Cardiac muscle cell (in vitro differentiated cells and primary cell): ENCODE measurements around the gene GRK5. TPM values are rescaled to one million over a fixed set of nuclear protein-coding genes. Genes with fewer than 3 reads are reported as not detected.

Source experiments
- DNase-seq, 2 donors: peaks; one replicate each; pipeline versions ENCODE4 v3.0.0 to v3.0.0-alpha.2; 2010 to 2017; ENCODE audit warnings: low read depth in 1 of 2, low spot score in 1 of 2
- H3K27ac ChIP-seq: fragments of 200-600 bp; sonication (generic); 2 replicates; pipeline ENCODE4 v1.5.1; 2016
- H3K27me3 ChIP-seq: fragments of 200-600 bp; sonication (generic); 2 replicates; pipeline ENCODE4 v1.6.0; 2016; ENCODE audit warnings: control low read depth
- H3K36me3 ChIP-seq: fragments of 200-600 bp; sonication (generic); 2 replicates; pipeline ENCODE4 v1.5.1; 2016; ENCODE audit warnings: control low read depth
- H3K4me1 ChIP-seq: fragments of 200-600 bp; sonication (generic); 2 replicates; pipeline ENCODE4 v1.8.1; 2017; ENCODE audit warnings: low read depth, mild to moderate bottlenecking, mixed run types
- H3K4me3 ChIP-seq: fragments of 200-600 bp; sonication (generic); 2 replicates; pipeline ENCODE4 v1.5.1; 2016; ENCODE audit warnings: mild to moderate bottlenecking
- H3K9me3 ChIP-seq: fragments of 200-600 bp; sonication (generic); 2 replicates; pipeline ENCODE4 v1.5.1; 2017; ENCODE audit warnings: low read depth, mild to moderate bottlenecking, control low read depth
- polyA plus RNA-seq: library from polyadenylated mRNA; unstranded; fragments of >200 nt; fragmentation: Nextera tagmentation; extraction: Ambion mirVana; gene quantifications from 2 replicates; pipeline ENCODE4 v1.2.1, GENCODE V29; 2016
- total RNA-seq: library from RNA; depleted of rRNA; stranded (reverse); fragments of >200 nt; gene quantifications from 2 replicates; pipeline ENCODE4 v1.2.3, GENCODE V29; 2016
- TF ChIP-seq, protein P1 (sequence below): IDR thresholded peaks from 2 replicates; pipeline ENCODE4 v1.5.1; 2012; ENCODE audit warnings: low read depth, mild to moderate bottlenecking, low read length

GRK5 gene
- total and polyA plus RNA-seq, 2 experiments from 2014 or later: 3.5 to 18.3 TPM

DNA sequence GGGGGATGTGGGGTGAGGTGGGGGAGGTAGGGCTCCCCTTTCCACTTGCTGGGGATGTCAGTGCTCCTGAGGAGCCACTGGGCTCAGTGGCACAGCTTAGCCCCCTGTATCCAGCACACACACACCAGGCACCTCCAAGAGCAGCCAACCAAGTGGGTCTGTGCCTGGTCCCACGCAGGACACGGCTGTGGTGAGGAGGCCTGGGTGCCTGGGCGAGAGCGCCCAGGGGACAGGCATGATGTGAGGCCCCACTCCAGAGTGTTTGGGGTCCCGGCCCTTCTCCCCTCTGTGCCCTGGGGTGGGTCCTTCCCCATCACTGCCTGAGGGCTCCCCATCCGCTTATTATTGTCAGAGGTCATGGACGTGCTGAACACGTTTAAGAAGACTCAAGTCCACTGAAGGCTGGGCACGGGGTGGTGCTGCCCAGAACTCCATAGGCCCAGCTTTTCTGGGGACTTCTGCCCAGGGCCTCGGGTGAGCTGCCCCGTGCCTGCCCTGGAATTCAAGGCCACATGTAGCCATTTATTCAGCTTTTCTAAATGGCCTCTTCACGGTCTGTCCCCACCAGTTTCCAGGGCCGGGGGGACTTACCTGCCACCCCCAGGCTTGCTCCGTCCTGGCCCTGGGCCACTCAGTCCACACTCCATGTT is 119.8 kb downstream of the GRK5 start:
- Histone ChIP-seq H3K36me3 (no peaks in the 10 kb centered on the region), H3K27ac (no peak overlapping the region), H3K4me3 (no peak overlapping the region), H3K27me3 (no peaks in the 10 kb centered on the region), H3K9me3 (no peaks in the 10 kb centered on the region), H3K4me1 (peaks cover 11% of the 10 kb centered on the region)
- DNase-seq: no peak
- TF ChIP-seq, protein P1, sequence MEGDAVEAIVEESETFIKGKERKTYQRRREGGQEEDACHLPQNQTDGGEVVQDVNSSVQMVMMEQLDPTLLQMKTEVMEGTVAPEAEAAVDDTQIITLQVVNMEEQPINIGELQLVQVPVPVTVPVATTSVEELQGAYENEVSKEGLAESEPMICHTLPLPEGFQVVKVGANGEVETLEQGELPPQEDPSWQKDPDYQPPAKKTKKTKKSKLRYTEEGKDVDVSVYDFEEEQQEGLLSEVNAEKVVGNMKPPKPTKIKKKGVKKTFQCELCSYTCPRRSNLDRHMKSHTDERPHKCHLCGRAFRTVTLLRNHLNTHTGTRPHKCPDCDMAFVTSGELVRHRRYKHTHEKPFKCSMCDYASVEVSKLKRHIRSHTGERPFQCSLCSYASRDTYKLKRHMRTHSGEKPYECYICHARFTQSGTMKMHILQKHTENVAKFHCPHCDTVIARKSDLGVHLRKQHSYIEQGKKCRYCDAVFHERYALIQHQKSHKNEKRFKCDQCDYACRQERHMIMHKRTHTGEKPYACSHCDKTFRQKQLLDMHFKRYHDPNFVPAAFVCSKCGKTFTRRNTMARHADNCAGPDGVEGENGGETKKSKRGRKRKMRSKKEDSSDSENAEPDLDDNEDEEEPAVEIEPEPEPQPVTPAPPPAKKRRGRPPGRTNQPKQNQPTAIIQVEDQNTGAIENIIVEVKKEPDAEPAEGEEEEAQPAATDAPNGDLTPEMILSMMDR: no peak

DNA sequence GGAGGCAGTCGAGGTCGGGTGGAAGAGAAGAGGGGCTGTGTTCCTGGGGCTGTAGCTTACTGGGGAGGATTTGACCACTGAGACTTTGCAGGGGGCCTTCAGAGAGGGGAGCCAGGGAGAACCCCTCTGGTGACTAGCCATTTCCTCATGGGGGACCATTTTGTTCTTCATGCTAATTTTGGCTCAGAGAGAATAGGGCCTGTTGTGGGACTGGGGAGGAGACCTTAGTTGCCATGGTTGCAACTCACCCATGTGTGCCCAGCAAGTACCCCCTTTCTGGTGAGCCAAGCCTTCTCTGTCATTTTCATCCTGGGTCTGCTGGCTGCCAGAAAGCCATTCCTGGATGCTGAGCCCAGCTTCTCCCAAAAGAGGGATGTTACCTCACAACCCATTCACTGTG is 120.9 kb downstream of the GRK5 start:
- H3K27ac ChIP-seq: no peak overlapping the region
- peaks cover 11% of the 10 kb centered on the region for H3K4me1 ChIP-seq
- no peak for DNase-seq
- TF ChIP-seq, protein P1: no peak
- H3K36me3 ChIP-seq: no peaks in the 10 kb centered on the region
- H3K4me3 ChIP-seq: no peak overlapping the region
- H3K27me3 ChIP-seq: no peaks in the 10 kb centered on the region
- H3K9me3 ChIP-seq: no peaks in the 10 kb centered on the region

DNA sequence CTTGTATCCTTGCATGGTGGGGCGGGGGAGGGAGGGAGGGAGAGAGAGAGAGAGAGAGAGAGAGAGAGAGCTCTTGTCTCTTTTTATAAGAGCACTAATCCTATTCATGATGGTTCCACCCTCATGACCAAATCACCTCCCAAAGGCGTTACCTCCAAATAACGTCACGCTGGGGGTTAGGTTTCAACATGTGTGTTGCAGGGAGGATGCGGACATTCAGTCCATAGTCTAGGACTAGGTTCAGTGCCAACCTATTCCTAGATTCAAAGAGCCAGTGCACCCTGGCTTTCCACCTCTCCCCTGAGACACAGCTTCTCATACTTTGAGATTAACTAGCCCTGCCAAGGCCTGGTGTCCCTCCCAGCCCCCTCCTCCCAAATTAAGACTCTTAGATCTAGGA is 123.0 kb downstream of the GRK5 start:
- no peaks in the 10 kb centered on the region for H3K27me3 ChIP-seq
- H3K4me3 ChIP-seq: no peak overlapping the region
- no peak for DNase-seq
- no peaks in the 10 kb centered on the region for H3K9me3 ChIP-seq
- H3K36me3 ChIP-seq: no peaks in the 10 kb centered on the region
- no peak overlapping the region for H3K27ac ChIP-seq
- H3K4me1 ChIP-seq: peaks cover 22% of the 10 kb centered on the region
- TF ChIP-seq, protein P1: no peak

DNA sequence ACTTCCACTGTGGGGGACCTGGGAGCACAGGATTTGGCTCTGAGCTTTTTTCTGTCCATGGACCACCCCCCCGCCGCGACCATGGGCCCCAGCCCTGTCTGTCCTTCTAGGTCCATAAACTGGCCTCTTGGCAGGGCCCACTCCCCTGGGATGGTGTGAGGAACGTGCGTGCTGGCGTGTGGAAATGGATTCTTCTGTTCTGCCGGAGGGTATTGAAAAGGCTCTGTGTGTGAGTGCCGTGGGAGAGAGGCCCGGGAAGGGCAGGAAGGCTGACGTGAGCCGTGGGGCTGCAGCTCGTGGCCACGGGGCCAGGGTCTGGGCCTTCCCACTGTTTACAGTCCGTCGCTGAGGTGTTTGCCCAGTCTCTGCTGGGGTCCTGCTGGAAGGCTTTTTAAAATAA is 123.7 kb downstream of the GRK5 start:
- H3K4me3 ChIP-seq: no peak overlapping the region
- H3K4me1 ChIP-seq: peaks cover 29% of the 10 kb centered on the region
- no peak overlapping the region for H3K27ac ChIP-seq
- DNase-seq: no peak
- TF ChIP-seq, protein P1: no peak
- no peaks in the 10 kb centered on the region for H3K36me3 ChIP-seq
- H3K9me3 ChIP-seq: no peaks in the 10 kb centered on the region
- H3K27me3 ChIP-seq: no peaks in the 10 kb centered on the region

DNA sequence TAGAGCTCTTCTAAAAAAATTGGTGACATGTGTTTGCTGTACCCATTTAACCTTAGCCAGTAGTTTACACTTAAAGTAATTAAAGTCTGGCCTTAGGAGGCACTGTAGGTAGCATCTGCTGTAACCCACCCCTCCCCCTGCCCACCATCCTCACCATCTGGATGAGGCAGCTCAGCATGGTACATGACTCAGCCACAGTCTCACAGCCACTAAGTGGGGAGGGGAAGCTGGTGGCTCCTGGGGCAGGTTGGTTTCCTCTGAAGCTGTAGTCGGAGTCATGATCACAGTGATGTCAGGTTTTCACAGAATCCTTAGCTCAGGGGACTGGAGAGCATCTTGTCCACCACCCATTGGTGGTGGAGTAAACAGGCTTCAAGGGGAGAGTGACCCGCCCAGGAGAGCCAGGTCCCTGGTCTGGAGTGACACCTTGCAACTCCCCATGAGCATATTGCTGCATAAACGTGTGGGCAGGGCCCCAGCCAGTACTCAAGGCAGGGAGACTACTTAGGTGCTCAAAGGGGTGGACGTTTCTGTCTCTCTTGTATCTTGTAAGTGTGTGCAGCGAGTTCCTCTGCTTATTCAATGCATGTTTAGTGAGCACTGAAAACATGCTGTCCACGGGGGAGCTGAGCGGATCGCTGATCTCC is 125.9 kb downstream of the GRK5 start:
- Histone ChIP-seq H3K4me3 (no peak overlapping the region), H3K27ac (no peak overlapping the region), H3K36me3 (no peaks in the 10 kb centered on the region), H3K27me3 (no peaks in the 10 kb centered on the region), H3K9me3 (no peaks in the 10 kb centered on the region), H3K4me1 (peaks cover 39% of the 10 kb centered on the region)
- no peak for DNase-seq
- TF ChIP-seq, protein P1: no peak
